CD4-positive, alpha-beta T cell (primary cell): Measurements from ENCODE around the gene PIEZO1. TPM values are rescaled to one million over a fixed set of nuclear protein-coding genes. Genes with fewer than 3 reads are reported as not detected.

ENCODE experiments used
- ATAC-seq: fragments of 200-7000 bp; cut with Tn5 transposase; one replicate; pipeline ENCODE4 v1.10.0; 2022; ENCODE audit warnings: mild to moderate bottlenecking; ENCODE audit not compliant: poor library complexity
- CTCF ChIA-PET: fragments of 350-600 bp; sonication (Branson Sonifier 250); formaldehyde crosslinking; loops from one replicate; lab custom pipeline; 2021; ENCODE audit warnings: antibody characterized with exemption, inconsistent platforms; lab: Charles Lee
- POLR2A ChIA-PET: fragments of 350-600 bp; sonication (Branson Sonifier 250); formaldehyde crosslinking; loops from one replicate; lab custom pipeline; 2021; ENCODE audit warnings: antibody characterized with exemption, inconsistent platforms; lab: Charles Lee
- DNase-seq, 14 experiments: peaks; one replicate each; pipeline ENCODE4 v3.0.0-alpha.2; 2013 to 2020; ENCODE audit warnings: mixed read lengths in 2 of 14
- H3K27ac ChIP-seq, 2 donors: one replicate each; pipeline versions ENCODE4 v1.5.1 to v1.7.0; 2013; ENCODE audit warnings: low read length in 2 of 2, low read depth in 1 of 2, mild to moderate bottlenecking in 1 of 2
- H3K27me3 ChIP-seq, 2 experiments: 1 replicate in 1 of 2; 2 replicates in 1 of 2; pipeline versions ENCODE4 v1.6.1 to v1.7.0; 2013; ENCODE audit warnings: low read length in 2 of 2, control low read depth in 1 of 2, mild to moderate bottlenecking in 1 of 2, moderate library complexity in 1 of 2; ENCODE audit not compliant: insufficient read depth in 2 of 2, control insufficient read depth in 1 of 2
- H3K36me3 ChIP-seq: one replicate; pipeline ENCODE4 v1.6.1; 2013; ENCODE audit warnings: low read length, control low read depth; ENCODE audit not compliant: insufficient read depth
- H3K4me1 ChIP-seq: one replicate; pipeline ENCODE4 v1.6.1; 2013; ENCODE audit warnings: low read length, control low read depth; ENCODE audit not compliant: insufficient read depth
- H3K4me3 ChIP-seq: one replicate; pipeline ENCODE4 v1.5.1; 2013; ENCODE audit warnings: mild to moderate bottlenecking, low read length, moderate library complexity
- H3K9me3 ChIP-seq, 2 experiments: 1 replicate in 1 of 2; 2 replicates in 1 of 2; pipeline versions ENCODE4 v1.6.1 to v1.7.0; 2013; ENCODE audit warnings: low read length in 2 of 2, mild to moderate bottlenecking in 2 of 2, control low read depth in 1 of 2, moderate library complexity in 1 of 2; ENCODE audit not compliant: control insufficient read depth in 1 of 2, insufficient read depth in 1 of 2
- H3K27ac Mint-ChIP-seq: one replicate; pipeline ENCODE4 v1.8.0; 2020; ENCODE audit warnings: mixed read lengths
- H3K27me3 Mint-ChIP-seq: one replicate; pipeline ENCODE4 v1.8.0; 2021; ENCODE audit warnings: mixed read lengths
- H3K36me3 Mint-ChIP-seq: one replicate; pipeline ENCODE4 v1.8.0; 2021; ENCODE audit warnings: low read depth, mixed read lengths
- H3K4me1 Mint-ChIP-seq: one replicate; pipeline ENCODE4 v1.8.0; 2021; ENCODE audit warnings: low read depth, mixed read lengths
- H3K4me3 Mint-ChIP-seq: one replicate; pipeline ENCODE4 v1.8.0; 2020; ENCODE audit warnings: mild to moderate bottlenecking, mixed read lengths
- H3K9me3 Mint-ChIP-seq: one replicate; pipeline ENCODE4 v1.8.0; 2020; ENCODE audit warnings: mixed read lengths
- CTCF ChIP-seq: fragments of 200-600 bp; IDR thresholded peaks from one replicate; pipeline ENCODE4 v1.8.0; 2022; ENCODE audit warnings: antibody characterized with exemption, mild to moderate bottlenecking
- intact Hi-C, 2 experiments: fragments of 100-400 bp; cut with DNase I in 1 of 2; cut with micrococcal nuclease in 1 of 2; formaldehyde crosslinking; loops; one replicate each; pipeline versions ENCODE4 v1.15.1 to v1.9.0; 2023 to 2025; cut with DNase I, micrococcal nuclease
- total RNA-seq, 174 experiments: library from RNA in 2 of 174; stranded (reverse) in 2 of 174; gene quantifications; one replicate each; pipeline ENCODE4 v1.2.3 and lab custom pipeline; 2021 to 2026

The PIEZO1 gene
- total RNA-seq, 2 experiments from 2014 or later, result 142 to 146 TPM

GRCh38 chr16:88730632-88731607 lies 54.1 kb downstream of the PIEZO1 start:
- intact Hi-C loops, result no loop called here
- Mint-ChIP-seq H3K27ac (no peak overlapping the region), H3K4me3 (no peak overlapping the region)

GRCh38 chr16:88727871-88728270 lies 57.1 kb downstream of the PIEZO1 start:
- H3K9me3 ChIP-seq, result no peaks in the 10 kb centered on the region
- intact Hi-C loops, result no loop called here
- DNase-seq (no peak), ATAC-seq (no peak)
- TF ChIP-seq CTCF, result no peak
- CTCF ChIA-PET, result no interaction called here
- Mint-ChIP-seq H3K4me1 (no peaks in the 10 kb centered on the region), H3K27me3 (no peaks in the 10 kb centered on the region), H3K36me3 (peaks cover 14% of the 10 kb centered on the region), H3K4me3 (no peak overlapping the region), H3K27ac (no peak overlapping the region), H3K9me3 (no peaks in the 10 kb centered on the region)
- H3K27me3 ChIP-seq, result no peaks in the 10 kb centered on the region
- peaks cover 75% of the 10 kb centered on the region for H3K36me3 ChIP-seq
- POLR2A ChIA-PET, result no interaction called here
- no peak overlapping the region for H3K27ac ChIP-seq
- no peak overlapping the region for H3K4me3 ChIP-seq
- no peaks in the 10 kb centered on the region for H3K4me1 ChIP-seq

More at GRCh38 chr16:88730632-88731607, 54.1 kb downstream of the PIEZO1 start:
- Histone ChIP-seq H3K4me1 (no peaks in the 10 kb centered on the region), H3K4me3 (no peak overlapping the region), H3K36me3 (peaks cover 75% of the 10 kb centered on the region), H3K27ac (no peak overlapping the region), H3K27me3 (no peaks in the 10 kb centered on the region), H3K9me3 (no peaks in the 10 kb centered on the region)
- ATAC-seq (no peak), DNase-seq (no peak)
- no peaks in the 10 kb centered on the region for H3K4me1 Mint-ChIP-seq
- CTCF ChIA-PET, result no interaction called here
- H3K27me3 Mint-ChIP-seq, result no peaks in the 10 kb centered on the region
- no peak for TF ChIP-seq CTCF
- peaks cover 14% of the 10 kb centered on the region for H3K36me3 Mint-ChIP-seq
- H3K9me3 Mint-ChIP-seq, result no peaks in the 10 kb centered on the region
- POLR2A ChIA-PET, result no interaction called here

- Mint-ChIP-seq H3K4me3 (no peak overlapping the region), H3K27ac (no peak overlapping the region), H3K4me1 (no peaks in the 10 kb centered on the region), H3K27me3 (no peaks in the 10 kb centered on the region), H3K9me3 (no peaks in the 10 kb centered on the region), H3K36me3 (peaks cover 14% of the 10 kb centered on the region)
- Histone ChIP-seq H3K27ac (no peak overlapping the region), H3K9me3 (no peaks in the 10 kb centered on the region), H3K4me3 (no peak overlapping the region), H3K27me3 (no peaks in the 10 kb centered on the region), H3K36me3 (peaks cover 75% of the 10 kb centered on the region), H3K4me1 (no peaks in the 10 kb centered on the region)
- intact Hi-C loops, result no loop called here
- TF ChIP-seq CTCF, result no peak
- ChIA-PET CTCF (no interaction called here), POLR2A (no interaction called here)
- DNase-seq (no peak), ATAC-seq (no peak)
Measured at GRCh38 chr16:88726981-88727380, 58.0 kb downstream of the PIEZO1 start.
